Osteocyte (in vitro differentiated cells): ENCODE data around the gene FSCN2. TPM values are rescaled to one million over a fixed set of nuclear protein-coding genes. Genes with fewer than 3 reads are reported as not detected.

ENCODE experiments used
- DNase-seq: peaks from one replicate; pipeline ENCODE4 v3.0.0; 2021; ENCODE audit warnings: mixed read lengths; ENCODE audit not compliant: unreplicated experiment; ENCODE audit errors: extremely low spot score
- H3K27ac Mint-ChIP-seq: one replicate; pipeline ENCODE4 v1.8.0; 2021; ENCODE audit warnings: mild to moderate bottlenecking, mixed read lengths; ENCODE audit not compliant: unreplicated experiment
- H3K27me3 Mint-ChIP-seq: one replicate; pipeline ENCODE4 v1.8.0; 2021; ENCODE audit warnings: mixed read lengths; ENCODE audit not compliant: unreplicated experiment
- H3K36me3 Mint-ChIP-seq: one replicate; pipeline ENCODE4 v1.8.0; 2021; ENCODE audit warnings: mixed read lengths; ENCODE audit not compliant: unreplicated experiment
- H3K4me1 Mint-ChIP-seq: one replicate; pipeline ENCODE4 v1.8.0; 2021; ENCODE audit warnings: mixed read lengths; ENCODE audit not compliant: unreplicated experiment
- H3K4me3 Mint-ChIP-seq: one replicate; pipeline ENCODE4 v1.8.0; 2021; ENCODE audit warnings: mild to moderate bottlenecking, moderate library complexity, mixed read lengths; ENCODE audit not compliant: unreplicated experiment
- H3K9me3 Mint-ChIP-seq: one replicate; pipeline ENCODE4 v1.8.0; 2021; ENCODE audit warnings: mixed read lengths; ENCODE audit not compliant: unreplicated experiment
- CTCF ChIP-seq: fragments of 200-600 bp; sonication (generic); IDR thresholded peaks from 2 replicates; pipeline ENCODE4 v1.5.0; 2021; ENCODE audit warnings: antibody characterized with exemption, mild to moderate bottlenecking, moderate library complexity
- total RNA-seq: library from RNA; stranded (reverse); gene quantifications from 2 replicates; pipeline ENCODE4 v1.2.1, GENCODE V29; 2021

Gene FSCN2
- total RNA-seq, 1 donor from 2014 or later = 3.0 TPM

- no peaks in the 10 kb centered on the region for H3K27me3 Mint-ChIP-seq
- peak overlapping the region; percentile 94 for H3K27ac Mint-ChIP-seq
- no peak for DNase-seq
Measured at GRCh38 chr17:81565231-81565630, 37.1 kb downstream of the FSCN2 start.

GRCh38 chr17:81566461-81567126 is 38.4 kb downstream of the FSCN2 start:
- peak overlapping the region; percentile 62 for H3K4me3 Mint-ChIP-seq
- no peaks in the 10 kb centered on the region for H3K9me3 Mint-ChIP-seq
- peaks cover 77% of the 10 kb centered on the region for H3K4me1 Mint-ChIP-seq
- DNase-seq = peak; percentile 98
- H3K27ac Mint-ChIP-seq = peak overlapping the region; percentile 94
- H3K36me3 Mint-ChIP-seq = peaks cover 50% of the 10 kb centered on the region
- no peaks in the 10 kb centered on the region for H3K27me3 Mint-ChIP-seq
- no peak for TF ChIP-seq CTCF

More at GRCh38 chr17:81565231-81565630, 37.1 kb downstream of the FSCN2 start:
- TF ChIP-seq CTCF = no peak
- H3K9me3 Mint-ChIP-seq = no peaks in the 10 kb centered on the region
- peaks cover 84% of the 10 kb centered on the region for H3K4me1 Mint-ChIP-seq
- peak overlapping the region; percentile 62 for H3K4me3 Mint-ChIP-seq
- H3K36me3 Mint-ChIP-seq = peaks cover 49% of the 10 kb centered on the region

GRCh38 chr17:81567191-81567590 is 39.0 kb downstream of the FSCN2 start:
- peak overlapping the region; percentile 51 for H3K4me3 Mint-ChIP-seq
- peak overlapping the region; percentile 94 for H3K27ac Mint-ChIP-seq
- H3K4me1 Mint-ChIP-seq = peaks cover 73% of the 10 kb centered on the region
- no peak for DNase-seq
- H3K9me3 Mint-ChIP-seq = no peaks in the 10 kb centered on the region
- no peak for TF ChIP-seq CTCF
- peaks cover 50% of the 10 kb centered on the region for H3K36me3 Mint-ChIP-seq
- H3K27me3 Mint-ChIP-seq = no peaks in the 10 kb centered on the region

GRCh38 chr17:81568416-81568815 is 40.2 kb downstream of the FSCN2 start:
- H3K36me3 Mint-ChIP-seq = peaks cover 51% of the 10 kb centered on the region
- no peak for DNase-seq
- peak overlapping the region; percentile 94 for H3K27ac Mint-ChIP-seq
- peaks cover 71% of the 10 kb centered on the region for H3K4me1 Mint-ChIP-seq
- H3K9me3 Mint-ChIP-seq = no peaks in the 10 kb centered on the region
- no peak overlapping the region for H3K4me3 Mint-ChIP-seq
- no peaks in the 10 kb centered on the region for H3K27me3 Mint-ChIP-seq
- no peak for TF ChIP-seq CTCF

GRCh38 chr17:81569986-81570514 is 41.9 kb downstream of the FSCN2 start:
- peak overlapping the region; percentile 47 for H3K27ac Mint-ChIP-seq
- no peaks in the 10 kb centered on the region for H3K27me3 Mint-ChIP-seq
- peaks cover 61% of the 10 kb centered on the region for H3K4me1 Mint-ChIP-seq
- DNase-seq = no peak
- no peak overlapping the region for H3K4me3 Mint-ChIP-seq
- TF ChIP-seq CTCF = no peak
- H3K9me3 Mint-ChIP-seq = no peaks in the 10 kb centered on the region
- H3K36me3 Mint-ChIP-seq = peaks cover 51% of the 10 kb centered on the region
